ENCODE results near the gene PHLPP1.
"Not testable (repeated sequence)": the region's sequence is repeated elsewhere in the genome, so short reads cannot be mapped to it uniquely, and the experiment has no call there.

The PHLPP1 gene

DNA sequence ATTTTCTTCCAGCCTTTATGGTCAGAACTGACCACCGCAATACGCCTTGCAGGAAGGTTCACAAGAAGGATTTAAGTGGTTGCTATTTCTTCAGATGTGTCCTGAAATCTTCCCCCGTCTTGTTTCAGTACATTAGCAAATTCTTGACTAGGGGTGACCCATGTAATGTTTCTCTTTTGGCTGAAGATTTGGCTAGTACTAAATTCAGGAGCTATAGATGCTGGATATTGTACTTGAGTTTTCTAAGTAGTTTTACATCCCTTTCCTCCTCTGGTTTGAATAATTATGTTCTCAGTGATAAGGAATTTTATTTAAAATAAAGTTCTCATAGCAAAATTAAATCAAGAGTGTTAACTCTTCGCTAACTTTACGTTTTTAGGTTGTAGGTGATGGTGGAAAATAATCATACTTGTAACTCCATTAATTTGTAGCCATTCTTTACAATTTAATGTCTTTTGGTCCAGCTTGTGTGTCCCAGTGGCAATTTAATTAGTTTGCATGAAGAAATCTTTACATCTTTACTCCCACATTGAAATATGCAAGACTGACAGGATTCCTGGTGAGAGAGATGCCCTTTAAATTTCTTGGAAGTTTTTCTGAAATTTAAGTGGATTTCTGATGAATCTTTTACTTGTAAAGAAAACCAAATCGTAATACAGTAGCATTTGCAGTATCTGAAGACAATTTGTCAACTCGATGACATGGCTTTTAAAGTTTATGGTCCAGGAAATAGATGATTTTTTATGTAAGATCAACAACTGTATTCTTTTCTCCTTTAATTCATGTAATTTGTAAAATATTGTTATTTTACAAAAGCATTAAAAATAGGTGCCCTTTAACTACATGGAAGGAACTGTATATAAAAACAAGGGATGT is 2.8 kb downstream of the PHLPP1 start:
- no peak for DNase-seq (ENCODE audit: low read depth)

DNA sequence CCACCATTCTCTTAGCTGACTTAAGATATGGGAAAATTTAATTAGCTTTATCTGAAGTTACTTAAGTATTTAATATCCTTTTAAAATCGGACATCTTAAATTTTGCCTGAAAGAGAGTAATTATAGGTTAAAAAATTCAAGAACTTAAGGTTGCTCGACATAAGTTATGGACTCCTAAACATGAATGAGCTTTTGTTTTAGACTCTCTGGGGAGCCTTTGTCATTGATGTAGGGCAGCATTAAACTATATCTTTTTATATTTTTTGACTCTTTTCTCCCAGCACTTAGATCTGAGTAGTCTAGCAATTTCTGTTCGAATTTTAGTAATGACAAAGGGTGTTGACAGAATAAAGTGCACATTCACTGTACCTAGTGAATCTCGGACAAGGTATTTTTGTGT is 4.7 kb downstream of the PHLPP1 start:
- DNase-seq (ENCODE audit: low read depth), result no peak

DNA sequence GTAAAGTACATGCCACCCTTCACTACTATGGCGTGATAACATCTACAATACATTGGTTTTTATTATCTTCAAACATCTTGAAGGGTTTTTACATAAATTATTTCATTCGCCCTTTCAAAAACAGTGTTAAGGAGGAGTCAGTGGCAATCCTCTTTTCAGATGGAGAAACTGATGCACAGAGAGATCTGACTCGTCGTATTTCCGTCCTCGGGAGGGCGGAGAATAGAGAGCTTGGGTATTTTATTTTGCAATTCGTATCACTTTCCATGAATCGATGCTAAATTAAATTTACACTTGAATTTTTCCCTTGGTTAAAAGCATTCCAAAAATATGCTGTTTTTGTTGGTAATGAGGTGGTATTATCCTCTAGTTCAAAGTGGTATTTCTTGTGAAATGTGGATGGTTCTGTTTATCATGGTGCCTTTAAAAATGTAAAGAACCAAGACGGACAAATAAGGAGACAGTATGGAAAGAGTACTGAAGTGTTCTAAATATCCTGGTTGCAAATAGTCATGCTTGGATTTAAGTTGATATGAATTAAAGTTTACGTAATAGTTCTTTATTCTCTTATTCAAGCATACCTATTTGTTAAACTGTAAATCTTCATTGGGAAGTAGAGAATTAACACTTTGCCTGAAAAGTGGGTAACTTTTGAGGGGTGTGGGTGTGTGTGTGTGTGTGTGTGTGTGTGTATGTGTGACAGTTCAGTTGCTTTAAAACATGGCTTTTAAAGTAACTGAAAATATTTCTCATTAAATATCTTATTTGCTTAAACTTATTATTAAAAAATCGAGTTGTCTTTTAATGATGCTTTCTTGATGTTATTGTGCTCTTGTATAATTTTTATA is 5.6 kb downstream of the PHLPP1 start:
- DNase-seq (ENCODE audit: low read depth), result no peak

DNA sequence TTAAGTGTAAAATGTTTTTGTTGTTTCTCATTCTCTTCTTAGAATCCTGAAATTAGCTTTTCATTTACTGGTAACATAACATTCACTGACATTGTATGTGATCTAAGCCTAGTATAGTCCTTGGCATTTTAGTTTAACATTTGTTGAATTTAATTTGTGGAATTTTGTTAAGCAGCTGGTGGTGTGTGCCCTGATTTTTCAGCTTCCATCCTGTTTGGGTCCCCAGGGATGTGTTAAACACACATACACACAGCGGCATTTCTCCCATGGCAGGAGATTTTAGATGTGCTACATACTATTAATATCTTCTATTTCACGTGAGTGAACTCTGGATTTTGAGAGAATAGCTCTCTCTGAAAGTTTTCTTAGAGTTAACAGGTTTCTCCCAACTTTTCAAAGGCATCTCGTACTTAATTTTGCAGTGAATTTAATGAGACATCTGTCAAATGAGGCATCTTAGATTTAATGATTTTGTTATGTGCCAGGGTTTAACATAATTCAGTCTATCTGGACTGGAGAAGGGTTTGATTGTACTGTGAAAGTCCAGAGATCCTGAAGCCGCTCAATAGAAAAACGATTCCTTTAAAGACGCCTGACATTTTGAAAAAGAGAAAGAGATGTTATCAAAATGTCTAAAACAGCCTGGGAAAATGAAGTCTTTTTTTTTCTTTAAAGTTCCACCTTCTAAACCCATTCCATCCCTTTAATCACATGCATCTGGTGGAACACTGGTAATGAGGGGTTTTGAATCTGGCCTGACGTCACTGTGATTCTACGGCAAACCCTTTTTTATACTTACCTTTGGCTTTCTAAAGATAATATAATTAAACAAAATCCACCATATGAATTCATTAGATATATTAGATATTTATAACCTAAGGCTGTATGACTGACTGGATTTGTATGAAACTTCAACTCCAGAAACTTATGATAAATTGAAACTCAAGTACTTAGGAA is 6.8 kb downstream of the PHLPP1 start:
- DNase-seq (ENCODE audit: low read depth), result no peak

DNA sequence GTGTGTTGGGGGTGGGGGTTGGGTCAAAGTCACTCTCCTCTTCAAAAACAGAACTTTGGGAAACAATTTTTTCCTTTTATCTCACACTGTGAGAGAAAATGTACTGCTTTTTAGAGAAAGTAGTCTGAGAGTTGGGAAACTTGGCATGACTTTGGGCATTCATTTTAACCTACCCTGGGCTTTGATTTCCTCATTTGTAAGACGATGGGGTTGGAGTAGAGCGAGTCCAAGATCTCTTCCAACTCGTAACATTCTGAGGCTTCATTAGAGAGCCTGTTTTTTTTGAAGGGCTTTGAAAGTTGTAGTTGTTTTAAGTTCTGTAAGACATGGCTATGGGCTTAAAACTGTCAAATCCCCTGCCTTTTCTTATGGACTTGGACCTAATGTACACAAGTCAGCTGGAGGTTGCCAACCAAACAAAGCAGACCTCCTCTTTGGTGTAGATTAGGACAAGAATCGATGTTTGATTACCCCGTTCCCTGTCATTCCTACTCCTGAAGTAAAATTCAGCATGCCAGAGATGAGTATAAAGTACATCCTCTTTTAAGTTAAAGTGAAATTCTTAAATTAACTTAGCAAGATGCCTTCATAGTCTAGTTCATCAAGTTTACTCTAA is 8.4 kb downstream of the PHLPP1 start:
- DNase-seq (ENCODE audit: low read depth), result no peak

DNA sequence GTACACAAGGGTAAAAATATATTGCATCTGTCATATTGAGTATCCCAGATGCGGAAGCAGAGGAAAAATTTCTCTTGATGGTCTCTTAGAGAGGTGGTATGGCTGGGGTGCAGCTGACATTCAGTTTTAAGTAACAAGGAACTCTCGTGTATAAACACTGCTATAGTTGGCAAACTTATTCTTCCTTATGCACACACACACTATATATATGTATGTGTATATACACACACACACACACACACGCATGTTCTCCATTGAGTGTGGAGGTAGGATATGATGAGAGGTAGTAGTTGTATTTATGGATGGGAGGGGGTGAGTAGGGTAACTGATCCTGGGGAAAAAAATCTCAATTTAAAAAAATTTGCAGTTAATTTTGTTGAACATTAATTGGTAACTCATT is 10.6 kb downstream of the PHLPP1 start:
- no peak for DNase-seq (ENCODE audit: low read depth)

DNA sequence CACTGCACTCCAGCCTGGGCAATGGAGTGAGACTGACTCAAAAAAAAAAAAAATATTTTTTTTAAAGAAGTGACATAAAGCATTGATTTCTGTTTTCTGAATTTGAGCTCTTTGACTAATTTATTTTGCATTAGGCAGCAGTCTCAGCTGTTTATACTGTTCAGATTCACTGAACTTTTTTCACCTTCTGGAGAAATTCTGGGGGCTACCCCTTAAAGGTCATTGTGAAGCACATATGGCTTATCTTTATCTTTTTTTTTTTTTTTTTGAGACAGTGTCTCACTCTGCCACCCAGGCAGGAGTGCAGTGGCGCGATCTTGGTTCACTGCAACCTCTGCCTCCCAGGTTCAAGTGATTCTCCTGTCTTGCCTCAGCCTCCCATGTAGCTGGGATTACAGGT is 12.9 kb downstream of the PHLPP1 start:
- DNase-seq (ENCODE audit: low read depth), result no peak

DNA sequence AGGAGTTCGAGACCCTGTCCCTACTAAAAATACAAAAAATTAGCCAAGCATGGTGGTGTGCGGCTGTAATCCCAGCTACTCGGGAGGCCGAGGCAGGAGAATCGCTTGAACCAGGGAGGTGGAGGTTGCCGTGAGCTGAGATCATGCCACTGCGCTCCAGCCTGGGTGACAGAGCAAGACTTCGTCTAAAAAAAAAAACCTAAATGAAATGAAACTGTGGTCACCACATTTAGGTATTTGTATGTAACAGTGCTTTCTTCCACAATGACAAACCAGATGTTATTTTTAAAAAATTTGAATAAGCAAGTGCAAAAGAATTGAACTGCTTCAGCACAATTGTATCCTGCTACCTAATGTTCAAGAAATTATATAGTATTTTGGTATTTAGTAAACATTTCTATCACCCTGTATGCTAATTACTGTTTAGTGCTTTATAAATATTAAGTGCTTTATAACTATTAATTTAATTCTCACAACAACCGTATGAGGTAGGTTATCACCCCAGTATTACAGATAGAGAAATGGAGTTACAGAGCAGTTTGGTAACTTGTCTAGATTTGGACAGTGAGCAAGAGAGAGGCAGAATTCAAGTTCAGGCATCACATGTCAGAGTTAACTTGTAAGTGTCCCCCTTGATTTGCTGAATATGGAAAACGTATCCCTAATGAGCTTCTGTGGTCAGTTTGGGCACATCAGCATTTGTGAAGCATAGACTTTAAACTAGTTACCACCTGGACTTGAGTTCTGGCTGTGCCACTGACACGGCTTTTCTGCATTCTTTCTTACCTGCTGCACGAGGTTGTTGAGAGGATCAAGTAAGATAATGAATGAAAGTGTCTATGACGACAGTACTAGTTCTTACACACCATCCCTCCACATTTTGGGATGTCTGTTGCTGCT is 14.4 kb downstream of the PHLPP1 start:
- DNase-seq (ENCODE audit: low read depth), result no peak

DNA sequence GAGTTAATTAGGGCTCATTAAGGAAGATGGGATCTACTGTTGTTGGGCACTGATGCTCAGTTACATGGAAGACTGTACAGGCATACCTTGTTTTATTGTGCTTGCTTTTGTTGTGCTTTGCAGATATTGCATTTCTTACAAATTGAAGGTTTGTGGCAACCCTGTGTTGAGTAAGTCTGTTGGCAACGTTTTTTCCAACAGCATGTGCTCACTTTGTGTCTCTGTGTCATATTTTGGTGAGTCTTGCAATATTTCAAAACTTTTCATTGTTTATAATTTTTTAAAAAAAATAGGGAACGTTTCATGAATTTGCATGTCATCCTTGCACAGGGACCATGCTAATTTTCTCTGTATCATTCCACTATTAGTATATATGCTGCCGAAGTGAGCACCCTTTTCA is 15.6 kb downstream of the PHLPP1 start:
- DNase-seq (ENCODE audit: low read depth), result no peak

DNA sequence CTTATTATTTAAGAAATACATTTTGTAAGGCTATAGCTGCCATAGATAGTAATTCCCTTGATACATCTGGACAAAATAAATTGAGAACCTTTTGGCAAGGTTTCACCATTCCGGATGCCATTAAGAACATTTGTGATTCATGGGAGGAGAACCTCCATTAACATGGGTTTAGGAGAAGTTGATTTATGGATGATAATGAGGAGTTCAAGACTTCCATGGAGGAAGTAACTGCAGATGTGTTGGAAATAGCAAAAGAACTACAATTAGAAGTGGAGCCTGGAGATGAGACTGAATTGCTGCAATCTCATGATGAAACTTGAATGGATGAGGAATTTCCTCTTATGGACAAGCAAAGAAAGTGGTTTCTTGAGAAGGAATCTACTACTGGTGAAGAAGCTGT is 17.3 kb downstream of the PHLPP1 start:
- no peak for DNase-seq (ENCODE audit: low read depth)

DNA sequence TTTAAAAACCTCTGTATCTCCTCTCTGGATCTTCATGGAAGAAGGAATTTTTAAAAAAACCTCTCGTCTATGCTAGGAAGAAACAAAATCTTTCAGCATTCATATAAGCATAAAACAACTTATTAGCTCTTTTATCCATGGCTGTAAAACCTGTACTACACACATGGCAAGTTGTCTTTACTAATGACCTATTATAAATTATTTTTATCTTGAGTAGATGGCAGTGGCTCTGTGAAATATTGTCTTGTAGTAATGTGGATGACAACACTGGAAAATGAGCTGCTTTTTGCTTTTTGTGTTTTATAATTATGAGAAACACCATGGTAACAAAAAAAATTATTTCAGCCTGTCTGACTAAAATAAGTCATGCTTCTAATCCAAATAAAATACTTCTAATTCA is 18.9 kb downstream of the PHLPP1 start:
- DNase-seq (ENCODE audit: low read depth), result no peak

DNA sequence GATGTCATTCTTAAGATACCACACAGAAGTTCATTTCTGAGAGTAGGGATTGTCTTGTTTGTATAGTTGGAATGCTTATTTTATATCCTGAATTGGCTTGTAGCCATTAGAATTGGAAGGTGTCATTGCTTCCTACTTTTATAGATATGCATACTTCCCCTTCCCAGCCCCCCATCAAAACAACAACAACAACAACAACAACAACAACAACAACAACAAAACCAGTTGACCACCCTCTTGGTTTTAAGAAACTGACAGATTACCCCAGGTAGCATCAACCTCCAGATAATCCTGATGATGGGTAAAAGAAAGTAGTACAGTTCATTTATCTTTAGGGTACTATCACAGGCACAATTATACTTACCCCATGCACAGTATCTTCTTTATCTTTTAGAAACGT is 20.0 kb downstream of the PHLPP1 start:
- DNase-seq (ENCODE audit: low read depth), result no peak

DNA sequence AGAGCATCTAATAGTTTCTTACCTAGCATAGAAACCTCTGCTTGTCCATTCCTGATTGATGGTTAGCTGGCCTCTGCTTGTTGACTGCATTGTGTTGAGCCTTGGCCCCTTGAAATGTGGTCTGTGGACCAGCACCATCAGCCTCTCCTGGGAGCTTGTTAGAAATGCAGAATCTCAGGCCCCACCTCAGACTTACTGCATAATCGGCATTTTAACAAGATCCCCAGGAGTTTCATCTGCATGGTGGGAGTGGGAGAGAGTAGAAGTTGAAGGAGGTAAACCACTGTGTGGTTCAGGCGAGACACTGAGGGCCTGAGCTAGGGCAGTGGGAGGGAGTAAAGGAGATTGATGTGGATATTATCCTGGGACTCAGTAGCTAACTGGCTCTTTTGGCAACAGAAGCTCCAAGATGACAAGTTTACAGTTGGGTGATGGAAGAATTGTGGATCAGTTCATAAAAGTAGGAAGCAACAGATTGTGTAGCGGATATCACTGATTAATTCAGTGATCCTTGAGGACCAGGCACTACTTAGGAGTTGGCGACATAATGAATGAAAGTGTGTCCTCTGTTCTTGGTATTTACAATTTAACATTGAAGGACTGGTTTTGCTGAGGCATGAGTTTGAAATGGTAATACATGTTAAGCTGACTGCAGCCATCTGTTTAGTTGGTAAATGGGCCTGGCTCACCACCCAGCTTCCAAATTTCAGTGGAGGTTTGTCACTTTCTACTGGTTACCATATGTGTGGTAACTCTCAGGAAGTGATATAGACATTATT is 20.9 kb downstream of the PHLPP1 start:
- no peak for DNase-seq (ENCODE audit: low read depth)

DNA sequence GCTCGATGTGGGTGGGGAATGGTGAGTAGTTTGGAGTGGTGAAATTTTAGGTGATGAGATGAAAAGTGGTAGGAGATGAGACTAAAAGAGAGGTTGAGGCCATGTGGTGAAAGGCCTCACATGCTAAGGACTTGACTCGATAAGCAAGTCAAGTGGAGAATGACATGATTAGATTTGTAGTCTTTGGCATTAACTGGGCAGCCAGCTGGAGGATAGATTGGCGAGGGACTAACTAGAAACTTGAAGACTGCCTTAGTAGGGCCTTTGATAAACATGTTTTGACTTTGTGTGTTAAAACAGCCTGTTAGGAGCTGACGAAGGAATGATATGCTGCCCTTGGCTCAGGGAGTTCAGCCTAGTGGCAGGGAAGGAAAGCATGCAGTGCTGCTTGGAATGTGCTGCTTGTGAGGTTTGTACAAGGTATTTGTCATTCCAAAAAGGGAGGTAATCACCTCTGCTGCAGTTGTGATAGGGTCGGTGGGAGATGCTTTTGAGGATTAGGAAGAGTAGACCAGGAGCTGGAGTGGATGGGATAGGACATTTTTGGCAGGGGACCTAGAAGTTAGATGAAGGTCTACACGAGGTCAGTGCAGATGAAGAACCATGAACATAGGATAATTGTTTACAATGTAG is 22.0 kb downstream of the PHLPP1 start:
- DNase-seq (ENCODE audit: low read depth), result no peak

DNA sequence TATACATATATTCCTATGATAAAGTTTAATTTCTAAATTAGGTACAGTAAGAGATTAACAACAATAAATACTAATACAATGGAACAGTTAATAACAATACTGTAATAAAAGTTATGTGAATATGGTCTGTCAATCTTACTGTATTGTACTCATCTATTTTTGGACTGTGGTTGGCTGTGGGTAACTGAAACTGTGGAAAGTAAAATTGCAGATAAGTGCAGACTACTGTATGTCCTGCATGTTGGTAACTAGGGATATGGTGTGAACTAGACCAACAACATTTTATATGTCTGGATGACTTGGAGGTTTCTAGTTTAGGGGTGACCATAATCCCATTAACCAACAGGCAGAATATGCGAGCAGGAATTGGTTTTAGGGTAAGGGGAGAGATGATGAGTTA is 23.3 kb downstream of the PHLPP1 start:
- DNase-seq (ENCODE audit: low read depth), result no peak

DNA sequence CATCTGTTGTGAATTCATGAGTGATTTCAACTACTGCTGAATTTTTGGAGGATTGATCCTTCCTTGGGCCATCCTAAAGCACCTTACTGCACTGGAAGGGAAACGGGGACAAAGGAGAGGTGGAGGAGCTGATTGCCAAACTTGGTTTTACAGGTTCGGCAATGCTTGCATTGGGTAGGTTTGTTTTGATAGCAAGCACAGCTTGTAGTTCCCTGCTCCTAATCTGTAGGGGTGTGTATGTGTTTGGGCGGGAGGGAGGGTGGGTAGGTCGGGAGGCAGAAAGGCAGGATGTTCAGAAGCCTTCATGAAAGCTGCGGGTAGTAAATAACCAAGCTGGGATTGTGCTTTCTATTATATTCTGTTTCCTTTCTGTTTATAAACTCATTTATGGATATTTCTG is 24.6 kb downstream of the PHLPP1 start:
- DNase-seq (ENCODE audit: low read depth), result no peak

DNA sequence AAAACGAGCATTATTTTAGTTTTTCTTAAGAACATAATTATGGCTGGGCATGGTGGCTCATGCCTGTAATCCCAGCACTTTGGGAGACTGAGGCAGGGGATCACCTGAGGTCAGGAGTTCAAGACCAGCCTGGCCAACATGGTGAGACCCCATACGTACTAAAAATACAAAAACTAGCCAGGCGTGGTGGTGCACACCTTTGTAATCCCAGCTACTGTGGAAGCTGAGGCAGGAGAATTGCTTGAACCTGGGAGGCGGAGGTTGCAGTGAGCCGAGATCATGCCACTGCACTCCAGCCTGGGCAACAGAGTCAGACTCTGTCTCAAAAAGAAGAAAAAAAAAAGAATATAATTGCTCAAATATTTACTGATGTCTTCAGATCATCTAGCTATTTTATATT is 25.3 kb downstream of the PHLPP1 start:
- DNase-seq (ENCODE audit: low read depth), result not testable (repeated sequence)

DNA sequence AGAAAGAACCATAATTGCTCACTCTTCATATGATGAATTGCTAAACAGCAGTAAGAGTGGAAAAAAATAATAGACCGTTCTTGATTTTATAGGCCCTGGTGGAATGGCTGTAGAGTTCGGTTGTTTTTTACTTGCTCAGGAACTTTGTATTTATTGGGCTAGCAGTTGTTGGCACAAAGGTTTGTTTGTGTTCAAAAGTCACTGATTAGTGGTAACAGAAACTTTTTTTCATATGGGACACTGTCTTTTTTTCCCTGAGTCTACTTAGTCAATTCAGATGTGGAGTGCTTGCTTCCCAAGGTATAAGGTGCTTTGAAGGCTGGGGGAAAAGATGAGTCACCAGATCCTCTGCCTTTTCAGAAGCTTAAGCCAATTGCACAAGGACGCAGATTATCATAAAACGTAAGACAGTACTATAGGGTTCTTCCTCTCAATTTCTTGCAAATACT is 25.8 kb downstream of the PHLPP1 start:
- DNase-seq (ENCODE audit: low read depth), result no peak

DNA sequence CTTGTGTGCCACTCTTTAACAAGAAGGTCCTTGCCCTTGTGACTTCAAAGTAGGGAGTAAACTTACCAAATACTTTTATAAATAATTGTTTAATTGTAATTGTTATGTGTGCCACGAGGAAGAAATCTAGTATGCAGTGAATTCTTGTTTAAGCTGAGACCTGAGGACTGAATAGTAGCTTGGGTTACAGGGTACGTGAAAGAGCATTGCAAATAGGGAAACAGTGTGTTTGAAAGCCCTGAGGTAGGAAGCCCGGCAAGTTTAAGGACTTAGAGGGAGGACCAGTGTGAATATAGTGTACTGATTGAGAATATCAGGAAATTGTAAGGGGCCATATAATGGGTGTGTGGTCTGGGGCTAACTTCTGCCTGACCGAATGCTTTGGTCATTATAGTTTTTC is 26.2 kb downstream of the PHLPP1 start:
- no peak for DNase-seq (ENCODE audit: low read depth)
